Ammon's horn (tissue), 1 donor: Measurements from ENCODE around the gene SDK1.

Experiments
- DNase-seq: peaks from one replicate; pipeline ENCODE4 v3.0.0-alpha.2; 2016; ENCODE audit warnings: low spot score

SDK1 gene

DNA sequence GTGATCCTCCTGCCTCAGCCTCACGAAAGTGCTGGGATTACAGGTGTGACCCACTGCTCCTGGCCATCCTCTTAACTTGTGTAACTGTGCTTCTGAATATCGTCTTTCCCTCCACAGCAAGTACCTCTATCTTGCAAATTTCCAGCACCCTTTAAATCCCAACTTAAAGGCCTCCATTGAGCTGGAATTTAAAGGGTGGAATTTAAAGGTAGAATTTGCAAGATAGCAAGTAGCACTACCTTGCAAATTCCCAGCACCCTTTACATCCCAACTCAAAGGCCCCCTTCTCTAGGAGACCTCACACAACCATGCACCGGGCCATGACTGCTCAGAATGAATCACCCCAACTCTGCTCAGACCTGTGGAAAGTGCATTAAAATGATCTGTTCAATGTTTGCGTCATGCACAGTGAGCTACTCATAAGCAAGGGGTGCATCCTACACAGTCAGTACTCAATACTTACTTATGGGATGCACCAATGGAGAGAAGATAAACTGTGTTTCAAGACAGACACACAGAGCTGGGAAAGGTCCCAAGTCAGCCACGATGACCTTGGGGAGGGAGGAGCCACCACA, 17.8 kb upstream of the SDK1 start:
- DNase-seq, result no peak

- DNase-seq, result no peak
Measured at GRCh38 chr7:3285652-3286051, 15.4 kb upstream of the SDK1 start.

GRCh38 chr7:3289996-3290395, 11.1 kb upstream of the SDK1 start:
- DNase-seq, result no peak

GRCh38 chr7:3292694-3293093, 8.4 kb upstream of the SDK1 start:
- DNase-seq, result no peak

GRCh38 chr7:3294432-3295100, 6.5 kb upstream of the SDK1 start:
- no peak for DNase-seq

DNA sequence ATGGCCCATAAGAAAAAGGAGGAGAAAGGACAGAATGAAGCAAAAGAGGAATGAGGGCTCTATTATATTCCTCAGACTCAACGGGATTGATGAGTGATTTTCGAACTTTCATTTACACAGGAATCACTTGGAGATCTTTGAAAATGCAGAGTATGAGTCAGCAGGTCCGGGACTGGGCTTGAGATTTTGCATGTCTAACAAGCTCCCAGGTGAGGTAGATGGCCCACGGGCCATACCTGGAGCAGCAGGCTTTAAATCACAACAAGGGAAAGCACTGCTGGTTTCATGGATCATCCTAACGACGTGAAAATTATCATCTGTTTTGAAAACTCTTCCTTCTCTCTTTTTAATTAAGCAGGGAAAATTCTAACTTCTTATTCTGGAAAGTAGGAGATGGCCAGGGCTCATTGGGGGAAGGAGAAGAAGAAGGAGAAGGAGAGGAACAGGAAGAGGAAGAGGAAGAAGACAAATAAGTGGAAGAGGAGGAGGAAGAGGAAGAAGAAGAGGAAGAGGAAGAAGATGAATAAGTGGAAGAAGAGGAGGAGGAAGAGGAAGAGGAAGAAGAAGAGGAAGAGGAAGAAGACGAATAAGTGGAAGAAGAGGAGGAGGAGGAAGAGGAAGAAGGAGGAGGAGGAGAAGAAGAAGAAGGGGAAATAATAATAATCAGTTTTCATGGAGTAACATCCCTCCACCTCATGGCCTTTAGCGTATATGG, 3.8 kb upstream of the SDK1 start:
- no peak for DNase-seq

DNA sequence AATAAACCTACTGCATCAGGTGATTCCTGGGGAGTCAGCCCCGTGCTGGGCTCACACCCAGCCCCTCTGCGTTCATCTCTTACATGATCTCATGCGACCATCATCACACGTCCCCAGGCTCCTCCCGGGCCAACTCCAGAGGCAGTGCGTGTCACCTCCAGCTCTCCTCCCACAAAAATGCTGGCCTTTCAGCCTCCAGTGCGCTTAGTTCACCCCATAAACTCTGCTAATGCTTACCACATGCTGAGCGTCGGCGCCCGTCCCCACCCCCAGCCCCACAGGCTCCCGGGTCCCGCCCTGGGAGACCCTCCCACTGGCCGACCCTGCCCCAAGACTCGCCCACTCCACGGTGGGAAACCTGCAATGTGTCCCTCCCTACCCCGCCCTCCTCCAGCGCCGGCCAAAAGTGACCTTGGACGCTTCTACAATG, 816 bp upstream of the SDK1 start:
- no peak for DNase-seq

GRCh38 chr7:3301449-3301731, 338 bp downstream of the SDK1 start:
- DNase-seq, result no peak

DNA sequence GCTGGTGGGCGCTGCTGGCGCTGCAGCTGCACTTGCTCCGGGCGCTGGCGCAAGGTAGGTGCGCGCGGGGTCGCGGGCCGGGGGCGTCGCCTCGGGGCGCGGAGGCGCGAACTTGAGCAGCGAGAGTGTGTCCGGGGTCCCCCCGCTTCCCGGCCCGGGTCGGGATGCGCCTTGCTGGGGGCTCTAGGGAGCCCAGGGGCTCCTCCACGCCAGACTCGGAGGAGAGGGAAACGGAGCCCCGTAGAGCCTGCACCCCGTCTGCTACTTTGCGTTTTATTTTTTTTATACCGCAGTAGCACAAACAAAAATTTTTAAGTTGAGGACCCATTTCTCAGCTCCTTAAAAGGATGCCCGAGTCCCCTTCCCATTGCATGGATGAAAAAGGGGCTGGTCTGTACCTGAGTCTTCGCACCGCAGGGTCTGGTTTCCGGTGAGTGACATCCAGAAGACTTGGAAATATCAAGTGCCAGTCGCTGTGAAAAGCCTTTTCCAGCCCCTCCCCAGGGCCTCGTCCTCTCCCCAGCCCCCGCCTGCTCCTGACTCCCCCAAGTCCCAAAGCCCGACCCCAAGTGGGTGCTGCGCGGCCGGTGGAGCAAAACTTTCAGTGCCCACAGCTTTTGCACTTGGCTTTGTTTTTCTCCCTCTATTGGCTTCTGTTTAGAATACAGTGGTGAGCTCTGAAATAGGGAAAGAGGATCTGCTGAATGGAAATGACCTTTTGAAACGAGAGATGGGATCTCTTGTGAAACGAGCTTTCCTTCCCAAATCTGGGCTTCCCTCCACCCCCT, 973 bp downstream of the SDK1 start:
- peak; percentile 43 for DNase-seq

DNA sequence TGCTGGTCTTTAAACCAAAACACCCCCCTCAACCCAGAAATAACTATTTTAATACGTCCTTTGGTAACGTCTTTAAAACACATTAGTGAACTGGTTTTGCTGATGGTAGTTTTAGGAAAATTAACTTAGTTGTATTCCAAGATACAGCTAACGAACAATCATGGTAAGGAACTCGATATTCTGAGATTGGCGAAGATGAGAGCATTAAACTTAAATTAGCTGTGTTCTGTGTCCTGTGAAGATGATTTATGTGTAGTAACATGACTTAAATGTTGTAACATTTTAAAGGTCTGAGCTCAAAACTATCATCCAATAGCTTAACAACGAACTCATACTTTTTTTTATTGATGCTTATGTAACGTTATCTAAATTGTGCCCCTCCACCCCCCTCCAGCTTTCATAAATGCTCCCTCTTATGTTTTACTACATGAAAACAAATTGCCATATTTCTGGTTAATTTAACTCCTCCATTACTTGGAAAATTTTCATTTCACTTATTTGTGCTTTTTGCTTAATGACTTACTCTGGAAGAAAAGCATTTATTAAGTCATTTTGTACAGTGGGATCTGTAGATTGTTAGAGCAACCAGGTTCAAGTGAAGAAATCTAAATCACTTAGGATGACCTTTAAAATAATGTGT, 1.7 kb downstream of the SDK1 start:
- DNase-seq, result no peak

DNA sequence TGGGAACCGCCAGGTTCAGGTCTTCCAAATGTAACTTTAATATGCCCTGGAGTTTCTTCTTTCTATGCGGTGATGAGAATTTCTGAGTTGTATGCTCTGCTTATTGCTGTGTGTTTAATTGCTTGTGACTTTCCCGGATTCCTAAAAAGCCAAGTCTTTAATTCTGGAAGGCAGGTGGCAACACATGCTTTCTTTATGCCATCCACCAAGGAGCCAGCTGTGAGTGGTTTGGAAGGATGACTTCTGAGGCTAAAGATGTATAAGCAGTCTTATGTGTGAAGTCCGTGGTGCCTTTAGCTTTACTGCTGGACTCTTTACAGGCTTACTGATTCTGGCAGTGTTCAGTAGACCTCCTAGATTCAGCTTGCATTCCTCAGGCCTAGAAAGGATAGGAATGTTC, 3.1 kb downstream of the SDK1 start:
- DNase-seq, result no peak

- DNase-seq, result no peak
Measured at GRCh38 chr7:3307435-3307834, 6.4 kb downstream of the SDK1 start.

DNA sequence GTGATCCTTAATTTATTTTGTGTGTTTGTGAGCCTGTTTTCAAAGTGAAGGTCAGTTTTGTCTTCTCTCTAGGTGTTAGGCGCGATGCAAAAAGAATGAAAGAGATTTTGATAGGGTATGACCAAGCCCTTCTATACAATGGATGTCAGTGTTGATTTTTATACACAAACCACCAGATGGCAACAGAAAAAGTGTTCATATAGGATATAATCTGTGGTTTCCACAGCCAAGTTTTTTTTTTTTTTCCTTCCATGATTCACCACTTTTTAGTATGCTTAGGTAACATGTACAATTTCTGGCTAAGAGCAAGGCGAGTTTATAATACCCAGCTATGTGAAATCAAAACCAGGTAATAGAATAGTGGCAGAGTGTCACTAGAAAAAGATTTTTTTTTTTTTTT, 8.1 kb downstream of the SDK1 start:
- DNase-seq, result no peak

- no peak for DNase-seq
Measured at GRCh38 chr7:3309956-3310355, 8.9 kb downstream of the SDK1 start.

DNA sequence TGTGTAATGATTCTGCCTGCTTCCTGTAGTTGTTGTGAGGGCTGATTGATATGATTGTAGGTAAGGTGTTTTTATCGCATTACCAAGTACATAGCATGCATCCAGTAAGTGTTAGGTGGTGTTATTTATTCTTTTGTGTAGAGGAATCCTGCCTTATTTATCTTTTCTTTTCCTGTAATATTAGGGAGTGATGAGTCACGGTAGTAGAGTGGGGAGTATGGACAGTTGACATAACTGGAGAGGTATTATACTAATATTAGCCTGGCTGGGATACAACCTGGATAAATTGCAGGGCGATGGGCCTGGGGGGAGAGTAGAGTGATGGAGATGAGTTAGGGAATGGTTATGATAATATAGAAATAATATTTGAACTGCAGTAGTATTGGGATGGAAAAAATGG, 9.8 kb downstream of the SDK1 start:
- DNase-seq, result no peak

DNA sequence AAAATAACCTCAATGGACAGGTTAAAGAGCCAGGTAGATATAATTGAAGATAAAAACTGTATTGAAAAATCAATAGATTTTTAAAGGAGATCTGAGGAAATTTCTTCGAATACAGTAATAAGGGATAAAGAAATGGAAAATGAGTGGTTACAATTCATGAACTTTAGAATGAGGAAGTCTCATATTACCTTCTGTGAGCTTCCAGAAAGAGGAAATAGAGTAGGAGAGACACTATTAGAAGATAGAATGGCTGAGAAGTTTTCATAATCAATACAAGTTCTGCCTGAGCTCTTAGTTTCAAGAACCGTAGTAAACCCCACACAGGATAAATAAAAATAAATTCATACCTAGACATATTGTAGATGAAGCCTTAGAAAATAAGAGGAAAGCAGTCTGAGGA, 11.5 kb downstream of the SDK1 start:
- DNase-seq, result no peak

DNA sequence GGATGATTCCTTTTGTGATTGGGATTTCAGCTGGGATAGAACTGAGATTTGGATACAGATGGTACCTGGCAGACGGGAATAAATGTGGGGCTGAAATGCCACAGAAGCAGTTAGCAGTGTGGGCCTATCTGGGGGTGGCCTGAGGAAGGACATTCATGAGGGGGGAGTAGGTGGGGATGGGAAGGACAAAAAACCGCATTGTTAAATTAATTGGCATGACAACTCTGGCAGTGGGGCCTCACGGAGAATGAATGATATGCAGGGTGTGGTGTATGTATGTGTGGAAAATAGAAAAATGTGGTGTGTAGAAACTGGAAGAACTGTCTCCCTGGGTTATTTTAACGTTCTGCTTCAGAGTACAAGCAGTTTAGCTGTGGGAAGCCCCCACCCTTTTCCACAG, 17.8 kb downstream of the SDK1 start:
- no peak for DNase-seq

DNA sequence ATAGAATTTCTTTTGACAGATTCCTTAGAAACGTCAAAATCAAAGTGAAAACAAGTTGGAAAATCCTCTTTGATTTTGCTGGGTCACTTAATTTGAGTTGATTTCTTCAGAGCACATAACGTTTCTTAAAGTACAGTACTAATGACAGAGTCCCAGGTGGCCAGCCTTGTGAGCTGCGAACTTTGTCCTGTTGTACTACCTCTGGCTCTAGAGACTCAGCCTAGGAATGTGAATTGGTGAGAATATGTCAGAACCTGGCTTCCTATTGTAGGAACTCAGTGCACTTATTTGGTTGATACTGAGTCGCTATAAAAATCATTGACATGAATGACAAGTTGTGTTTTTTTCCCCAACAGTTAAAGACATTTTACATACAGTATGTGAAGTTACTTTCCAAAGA, 20.2 kb downstream of the SDK1 start:
- no peak for DNase-seq

DNA sequence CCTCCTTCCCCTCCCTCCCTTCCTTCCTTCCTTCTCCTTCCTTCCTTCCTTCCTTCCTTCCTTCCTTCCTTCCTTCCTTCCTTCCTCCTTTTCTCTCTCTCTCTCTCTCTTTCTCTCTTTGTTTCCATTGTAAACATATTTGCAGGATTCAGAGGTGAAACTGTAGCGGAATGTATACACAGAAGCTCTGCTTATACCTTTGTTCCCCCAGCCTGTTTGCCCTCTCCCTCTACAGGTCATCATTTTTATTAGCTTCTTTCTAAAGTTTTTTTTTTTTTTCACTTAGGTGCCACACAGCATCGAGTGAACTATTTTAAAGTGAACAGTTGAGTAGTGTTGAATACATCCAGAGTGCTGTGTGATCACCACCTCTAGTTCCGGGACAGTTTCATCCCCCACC, 20.7 kb downstream of the SDK1 start:
- no peak for DNase-seq

DNA sequence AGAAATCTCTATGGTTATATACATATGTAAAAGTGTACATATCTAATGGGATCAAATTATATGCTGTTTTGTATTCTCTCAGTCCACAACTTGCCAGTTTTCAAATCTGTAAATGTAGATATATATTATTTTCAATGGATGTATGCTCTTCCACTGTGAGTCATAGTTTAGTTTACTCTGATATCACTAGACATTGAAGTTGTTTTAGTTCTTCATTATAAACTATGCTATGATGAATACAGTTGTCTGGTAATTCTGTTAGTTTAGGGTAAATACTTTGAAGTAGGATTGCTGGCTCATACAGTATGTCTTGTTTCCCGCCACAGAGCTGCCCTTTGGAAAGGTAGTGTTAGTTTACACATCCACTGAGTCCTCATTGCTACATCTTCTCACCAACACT, 25.2 kb downstream of the SDK1 start:
- no peak for DNase-seq

- DNase-seq, result no peak
Measured at GRCh38 chr7:3327099-3327498, 26.0 kb downstream of the SDK1 start.

- DNase-seq, result no peak
Measured at GRCh38 chr7:3327655-3328054, 26.6 kb downstream of the SDK1 start.

DNA sequence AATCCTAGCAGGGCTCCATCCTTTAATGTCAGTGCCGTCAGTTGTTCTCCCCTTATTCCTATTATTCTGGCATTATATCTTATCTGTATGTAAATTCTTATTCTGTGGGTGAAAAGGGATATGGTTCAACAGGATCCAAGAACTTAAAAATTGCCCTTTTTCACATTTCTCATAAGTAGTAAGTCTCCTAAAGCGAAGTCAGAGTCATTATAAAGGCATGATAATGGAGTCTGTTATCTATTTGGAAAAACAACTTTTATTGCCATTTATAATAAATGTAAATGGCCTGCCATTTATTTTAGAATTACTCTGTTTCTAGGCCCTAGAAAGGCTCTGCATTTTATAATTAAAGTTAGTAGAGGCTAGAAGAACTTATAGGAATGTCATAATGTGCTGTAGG, 31.3 kb downstream of the SDK1 start:
- DNase-seq, result no peak
